ENCODE measurements around the gene SH3D21.

Gene SH3D21

GRCh38 chr1:36329817-36330216 is 23.6 kb downstream of the SH3D21 start:
- no peak for DNase-seq (ENCODE audit: extremely low spot score)
- POLR2A ChIA-PET, result interaction anchor here (0.9 kb wide), 1 partner anchor 23 kb away, joined by 3 read pairs; no protein-coding TSS in a partner anchor
- CTCF ChIA-PET, result interaction anchor here (1.0 kb wide), 1 partner anchor 13 kb away, joined by 3 read pairs; no protein-coding TSS in a partner anchor
- TF ChIP-seq CTCF (IDR thresholded peaks at IDR 0.05; ENCODE audit: control extremely low read depth, extremely low read depth, low read depth, missing control alignments), result no peak

GRCh38 chr1:36330940-36331339 is 24.8 kb downstream of the SH3D21 start:
- DNase-seq (ENCODE audit: extremely low spot score), result no peak
- ChIA-PET POLR2A (no interaction called here), CTCF (interaction anchor here (1.1 kb wide), 1 partner anchor 18 kb away, joined by 3 read pairs; no protein-coding TSS in a partner anchor)
- no peak for TF ChIP-seq CTCF (IDR thresholded peaks at IDR 0.05; ENCODE audit: control extremely low read depth, extremely low read depth, low read depth, missing control alignments)

GRCh38 chr1:36337830-36338229 is 31.7 kb downstream of the SH3D21 start:
- no peak for DNase-seq (ENCODE audit: extremely low spot score)
- no peak for TF ChIP-seq CTCF (IDR thresholded peaks at IDR 0.05; ENCODE audit: control extremely low read depth, extremely low read depth, low read depth, missing control alignments)
- ChIA-PET POLR2A (no interaction called here), CTCF (interaction anchor here (2.4 kb wide), 1 partner anchor 31 kb away, joined by 11 read pairs; no protein-coding TSS in a partner anchor)

- ChIA-PET CTCF (interaction anchor here (2.4 kb wide), 1 partner anchor 29 kb away, joined by 11 read pairs; no protein-coding TSS in a partner anchor), POLR2A (no interaction called here)
- TF ChIP-seq CTCF (IDR thresholded peaks at IDR 0.05; ENCODE audit: control extremely low read depth, extremely low read depth, low read depth, missing control alignments), result no peak
- DNase-seq (ENCODE audit: extremely low spot score), result no peak
Measured at GRCh38 chr1:36339215-36339614, 33.0 kb downstream of the SH3D21 start.

GRCh38 chr1:36339615-36340014 is 33.4 kb downstream of the SH3D21 start:
- POLR2A ChIA-PET, result interaction anchor here (0.6 kb wide), 1 partner anchor 44 kb away, joined by 5 read pairs; no protein-coding TSS in a partner anchor
- TF ChIP-seq CTCF (IDR thresholded peaks at IDR 0.05; ENCODE audit: control extremely low read depth, extremely low read depth, low read depth, missing control alignments), result no peak
- CTCF ChIA-PET, result interaction anchor here (2.4 to 4.2 kb wide), 2 partner anchors 15 to 29 kb away, joined by 11 to 45 read pairs; no protein-coding TSS in a partner anchor
- no peak for DNase-seq (ENCODE audit: extremely low spot score)

GRCh38 chr1:36341626-36342320 is 35.6 kb downstream of the SH3D21 start:
- no peak for TF ChIP-seq CTCF (IDR thresholded peaks at IDR 0.05; ENCODE audit: control extremely low read depth, extremely low read depth, low read depth, missing control alignments)
- CTCF ChIA-PET, result interaction anchor here (0.6 to 5.8 kb wide), 36 partner anchors 8 to 249 kb away, joined by 3 to 73 read pairs (median 5); partner anchors contain the start of genes LSM10, OSCP1, SH3D21 and TRAPPC3
- DNase-seq (ENCODE audit: extremely low spot score), result no peak
- POLR2A ChIA-PET, result no interaction called here
